GM12878 (cell line): ENCODE measurements around the gene CEP78. TPM values are rescaled to one million over a fixed set of nuclear protein-coding genes. Genes with fewer than 3 reads are reported as not detected.

Experiments used
- ATAC-seq: fragments of 200-7000 bp; cut with Tn5 transposase; 3 replicates; pipeline ENCODE4 v1.9.1; 2020; ENCODE audit warnings: mild to moderate bottlenecking, moderate library complexity
- BruUV-seq: library from RNA; stranded (reverse); fragments of 400-500 nt; replicated peaks from 2 replicates; lab custom pipeline; 2021; lab: Mats Ljungman, UMichigan
- CTCF ChIA-PET: fragments of 300-600 bp; sonication (Branson Sonifier 250); formaldehyde crosslinking; extraction: SDS; loops from one replicate; lab custom pipeline; 2021; ENCODE audit warnings: inconsistent platforms; lab: Yijun Ruan, JAX
- POLR2A ChIA-PET: fragments of 350-600 bp; formaldehyde crosslinking; extraction: SDS; loops from one replicate; lab custom pipeline; 2021; ENCODE audit warnings: inconsistent platforms; lab: Charles Lee
- RAD21 ChIA-PET: fragments of 300-600 bp; sonication (Branson Sonifier 250); formaldehyde crosslinking; loops from one replicate; lab custom pipeline; 2023; ENCODE audit warnings: antibody characterized with exemption; ENCODE audit not compliant: unreplicated experiment; lab: Charles Lee
- SMC1A ChIA-PET: fragments of 300-600 bp; sonication (Branson Sonifier 250); formaldehyde crosslinking; loops from one replicate; lab custom pipeline; 2023; ENCODE audit not compliant: unreplicated experiment, uncharacterized antibody; lab: Charles Lee
- DNase-seq: peaks from one replicate; pipeline ENCODE4 v3.0.0-alpha.2; 2011; ENCODE audit warnings: low read depth, low spot score
- FAIRE-seq: peaks from 3 replicates; lab custom pipeline; 2011; peaks lifted over from hg19 to GRCh38; lab: Jason Lieb, UNC
- H2AFZ ChIP-seq: 2 replicates; pipeline ENCODE4 v1.6.0; 2011; ENCODE audit warnings: low read depth, low read length, control low read depth; ENCODE audit not compliant: control insufficient read depth
- H3K27ac ChIP-seq: 2 replicates; pipeline ENCODE4 v1.5.1; 2011; ENCODE audit warnings: control low read depth; ENCODE audit not compliant: control insufficient read depth, insufficient read depth
- H3K27me3 ChIP-seq, 2 experiments: replicated peaks in 1 of 2; 2 replicates each; pipeline versions ENCODE4 v1.6.0 to v1.6.1; 2011; ENCODE audit warnings: low read length in 1 of 2; ENCODE audit not compliant: control insufficient read depth in 2 of 2, insufficient read depth in 2 of 2
- H3K36me3 ChIP-seq, 2 experiments: 2 replicates each; pipeline ENCODE4 v1.5.1; 2011; ENCODE audit warnings: low read length in 1 of 2; ENCODE audit not compliant: control insufficient read depth in 2 of 2, insufficient read depth in 2 of 2
- H3K4me1 ChIP-seq: 2 replicates; pipeline ENCODE4 v1.6.1; 2011; ENCODE audit warnings: mild to moderate bottlenecking, low read length, moderate library complexity, mixed read lengths; ENCODE audit not compliant: control insufficient read depth, insufficient read depth
- H3K4me2 ChIP-seq: 2 replicates; pipeline ENCODE4 v1.6.0; 2011; ENCODE audit warnings: control low read depth; ENCODE audit not compliant: control insufficient read depth, insufficient read depth
- H3K4me3 ChIP-seq: fragments of 200-600 bp; sonication (generic); 2 replicates; pipeline ENCODE4 v1.5.1; 2016
- H3K79me2 ChIP-seq: 2 replicates; pipeline ENCODE4 v1.6.0; 2011; ENCODE audit warnings: low read length; ENCODE audit not compliant: control insufficient read depth, insufficient read depth
- H3K9ac ChIP-seq: 2 replicates; pipeline ENCODE4 v1.8.0; 2011; ENCODE audit warnings: low read length, control low read depth, mixed read lengths; ENCODE audit not compliant: control insufficient read depth, insufficient read depth
- H3K9me3 ChIP-seq: replicated peaks from 3 replicates; pipeline ENCODE4 v1.5.1; 2011; ENCODE audit warnings: mild to moderate bottlenecking, low read length; ENCODE audit not compliant: control insufficient read depth, insufficient read depth
- H4K20me1 ChIP-seq: 2 replicates; pipeline ENCODE4 v1.6.0; 2011; ENCODE audit not compliant: control insufficient read depth, insufficient read depth
- ATF7 ChIP-seq: fragments of 450-650 bp; IDR thresholded peaks from 2 replicates; pipeline ENCODE4 v1.6.1; 2016; ENCODE audit warnings: low read depth, mild to moderate bottlenecking
- SMAD5 ChIP-seq: IDR thresholded peaks from 2 replicates; pipeline ENCODE4 v1.6.1; 2016; ENCODE audit warnings: antibody characterized with exemption, low read depth
- SP1 ChIP-seq: IDR thresholded peaks from one replicate; pipeline ENCODE4 v1.6.1; 2011; ENCODE audit warnings: low read depth, low read length
- WGBS: methylation state at CpG from one replicate; pipeline ENCODE4 v1.1.6; 2016; ENCODE audit warnings: low lambda C conversion rate; ENCODE audit not compliant: insufficient replicate concordance, insufficient coverage; ENCODE audit errors: missing lambda C conversion rate; 5-methylcytosine and 5-hydroxymethylcytosine counted together
- in situ Hi-C: fragments of 300-500 bp; cut with MboI; formaldehyde crosslinking; loops from 9 replicates; pipeline ENCODE4 v1.14.3; 2018; ENCODE audit warnings: mixed read lengths
- intact Hi-C: fragments of 100-400 bp; cut with micrococcal nuclease; formaldehyde crosslinking; loops from one replicate; pipeline ENCODE4 v1.14.2; 2022; ENCODE audit not compliant: unreplicated experiment
- polyA plus RNA-seq, 11 experiments: library from polyadenylated mRNA; depleted of rRNA in 4 of 11; unstranded in 6 of 11; stranded (reverse) in 5 of 11; fragments of >200 nt; fragmentation: Nextera tagmentation in 4 of 11; fragmentation: Illumina TruSeq in 1 of 11; extraction: Ambion mirVana in 4 of 11; extraction: Trizol in 1 of 11; gene quantifications; 1 replicate in 1 of 11; 2 replicates in 10 of 11; pipeline versions ENCODE4 v1.2.1 to v1.2.3, GENCODE V29; 2011 to 2016; ENCODE audit warnings: inconsistent platforms in 2 of 11, missing spikeins in 2 of 11, low read depth in 1 of 11
- total RNA-seq, 4 experiments: library from RNA; depleted of rRNA in 3 of 4; stranded (reverse); fragments of >200 nt in 3 of 4; fragmentation: Illumina TruSeq in 1 of 4; extraction: Trizol in 1 of 4; gene quantifications; 2 replicates each; pipeline versions ENCODE4 v1.2.1 to v1.2.3, GENCODE V29; 2013 to 2021
- TF ChIP-seq, protein P1 (sequence below), 3 experiments: IDR thresholded peaks in 2 of 3; conservative IDR thresholded peaks in 1 of 3; 2 replicates each; pipeline ENCODE4 v1.5.1; 2011; ENCODE audit warnings: low read depth in 3 of 3, low read length in 3 of 3, mild to moderate bottlenecking in 3 of 3, control low read depth in 2 of 3, moderate library complexity in 2 of 3, inconsistent platforms in 1 of 3, mixed read lengths in 1 of 3; ENCODE audit not compliant: control insufficient read depth in 2 of 3, insufficient read depth in 1 of 3; ENCODE audit errors: extremely low read depth in 1 of 3
- TF ChIP-seq, protein P2 (sequence below): fragments of 450-650 bp; IDR thresholded peaks from 2 replicates; pipeline ENCODE4 v1.6.1; 2018; ENCODE audit warnings: mild to moderate bottlenecking, low read depth, moderate library complexity; ENCODE audit not compliant: partially characterized antibody
- TF ChIP-seq, protein P3 (sequence below): fragments of 450-650 bp; IDR thresholded peaks from 2 replicates; pipeline ENCODE4 v1.6.1; 2017; ENCODE audit warnings: mild to moderate bottlenecking, moderate library complexity

CEP78 gene
- total and polyA plus RNA-seq, 10 of the 15 experiments (the other 5 are each of a cell fraction or from before 2014, with no cell fraction given): 4.1 to 44.9 (median 27.9) TPM

DNA sequence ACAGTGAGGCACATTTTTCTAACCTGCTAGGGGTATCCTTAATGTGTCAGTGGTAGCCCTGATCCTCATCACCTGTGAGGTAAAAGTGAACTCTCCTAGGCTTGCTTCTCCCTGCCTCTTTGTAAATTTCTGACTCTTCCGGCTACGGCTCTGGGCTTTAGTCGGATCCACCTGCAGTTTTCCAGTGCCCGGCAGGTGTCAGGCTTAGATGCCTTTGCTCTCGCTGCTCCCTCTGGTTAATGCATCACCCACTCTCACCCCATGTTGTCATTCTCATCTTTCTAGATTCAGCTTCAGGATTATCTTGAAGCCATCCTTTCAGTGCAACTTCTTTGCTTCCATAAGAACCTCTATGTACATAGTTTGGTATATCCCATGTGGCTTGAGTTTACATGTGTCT is 3.6 kb downstream of the CEP78 start:
- ChIA-PET POLR2A (no interaction called here), CTCF (interaction anchor here (0.8 to 1.8 kb wide), 7 partner anchors 8 to 521 kb away, joined by 3 to 11 read pairs (median 5); no protein-coding TSS in a partner anchor), SMC1A (interaction anchor here (0.9 to 1.4 kb wide), 3 partner anchors 10 to 37 kb away, joined by 3 to 4 read pairs (median 3); no protein-coding TSS in a partner anchor), RAD21 (interaction anchor here (1.0 kb wide), 1 partner anchor 129 kb away, joined by 4 read pairs; no protein-coding TSS in a partner anchor)
- Histone ChIP-seq H3K27ac (no peak overlapping the region), H2AFZ (peak overlapping the region; percentile 10; the same call in 1 of the 2 replicates), H3K9ac (no peak overlapping the region), H3K4me2 (peak overlapping the region; percentile 44), H3K4me3 (no peak overlapping the region), H3K36me3 (peaks cover 0 to 5% of the 10 kb centered on the region in 2 experiments; a peak in 2 of 4 replicates), H3K9me3 (no peaks in the 10 kb centered on the region), H3K4me1 (no peaks in the 10 kb centered on the region), H3K27me3 (no peaks in the 10 kb centered on the region), H3K79me2 (peaks cover 8% of the 10 kb centered on the region), H4K20me1 (no peaks in the 10 kb centered on the region)
- no TSS peak for BruUV-seq
- TF ChIP-seq, protein P1, sequence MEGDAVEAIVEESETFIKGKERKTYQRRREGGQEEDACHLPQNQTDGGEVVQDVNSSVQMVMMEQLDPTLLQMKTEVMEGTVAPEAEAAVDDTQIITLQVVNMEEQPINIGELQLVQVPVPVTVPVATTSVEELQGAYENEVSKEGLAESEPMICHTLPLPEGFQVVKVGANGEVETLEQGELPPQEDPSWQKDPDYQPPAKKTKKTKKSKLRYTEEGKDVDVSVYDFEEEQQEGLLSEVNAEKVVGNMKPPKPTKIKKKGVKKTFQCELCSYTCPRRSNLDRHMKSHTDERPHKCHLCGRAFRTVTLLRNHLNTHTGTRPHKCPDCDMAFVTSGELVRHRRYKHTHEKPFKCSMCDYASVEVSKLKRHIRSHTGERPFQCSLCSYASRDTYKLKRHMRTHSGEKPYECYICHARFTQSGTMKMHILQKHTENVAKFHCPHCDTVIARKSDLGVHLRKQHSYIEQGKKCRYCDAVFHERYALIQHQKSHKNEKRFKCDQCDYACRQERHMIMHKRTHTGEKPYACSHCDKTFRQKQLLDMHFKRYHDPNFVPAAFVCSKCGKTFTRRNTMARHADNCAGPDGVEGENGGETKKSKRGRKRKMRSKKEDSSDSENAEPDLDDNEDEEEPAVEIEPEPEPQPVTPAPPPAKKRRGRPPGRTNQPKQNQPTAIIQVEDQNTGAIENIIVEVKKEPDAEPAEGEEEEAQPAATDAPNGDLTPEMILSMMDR (IDR thresholded peaks at IDR 0.05 in 2 of 3, conservative IDR thresholded peaks at IDR 0.05 in 1 of 3; ENCODE audit: control insufficient read depth in 2 of 3, extremely low read depth in 1 of 3, insufficient read depth in 1 of 3, low read depth in 3 of 3, low read length in 3 of 3): peak; percentile 10 to 41 (median 37); a peak in 4 of 6 replicates
- TF ChIP-seq ATF7 (no peak), SMAD5 (no peak), SP1 (no peak)
- TF ChIP-seq, protein P2, sequence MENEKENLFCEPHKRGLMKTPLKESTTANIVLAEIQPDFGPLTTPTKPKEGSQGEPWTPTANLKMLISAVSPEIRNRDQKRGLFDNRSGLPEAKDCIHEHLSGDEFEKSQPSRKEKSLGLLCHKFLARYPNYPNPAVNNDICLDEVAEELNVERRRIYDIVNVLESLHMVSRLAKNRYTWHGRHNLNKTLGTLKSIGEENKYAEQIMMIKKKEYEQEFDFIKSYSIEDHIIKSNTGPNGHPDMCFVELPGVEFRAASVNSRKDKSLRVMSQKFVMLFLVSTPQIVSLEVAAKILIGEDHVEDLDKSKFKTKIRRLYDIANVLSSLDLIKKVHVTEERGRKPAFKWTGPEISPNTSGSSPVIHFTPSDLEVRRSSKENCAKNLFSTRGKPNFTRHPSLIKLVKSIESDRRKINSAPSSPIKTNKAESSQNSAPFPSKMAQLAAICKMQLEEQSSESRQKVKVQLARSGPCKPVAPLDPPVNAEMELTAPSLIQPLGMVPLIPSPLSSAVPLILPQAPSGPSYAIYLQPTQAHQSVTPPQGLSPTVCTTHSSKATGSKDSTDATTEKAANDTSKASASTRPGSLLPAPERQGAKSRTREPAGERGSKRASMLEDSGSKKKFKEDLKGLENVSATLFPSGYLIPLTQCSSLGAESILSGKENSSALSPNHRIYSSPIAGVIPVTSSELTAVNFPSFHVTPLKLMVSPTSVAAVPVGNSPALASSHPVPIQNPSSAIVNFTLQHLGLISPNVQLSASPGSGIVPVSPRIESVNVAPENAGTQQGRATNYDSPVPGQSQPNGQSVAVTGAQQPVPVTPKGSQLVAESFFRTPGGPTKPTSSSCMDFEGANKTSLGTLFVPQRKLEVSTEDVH: no peak
- TF ChIP-seq, protein P3, sequence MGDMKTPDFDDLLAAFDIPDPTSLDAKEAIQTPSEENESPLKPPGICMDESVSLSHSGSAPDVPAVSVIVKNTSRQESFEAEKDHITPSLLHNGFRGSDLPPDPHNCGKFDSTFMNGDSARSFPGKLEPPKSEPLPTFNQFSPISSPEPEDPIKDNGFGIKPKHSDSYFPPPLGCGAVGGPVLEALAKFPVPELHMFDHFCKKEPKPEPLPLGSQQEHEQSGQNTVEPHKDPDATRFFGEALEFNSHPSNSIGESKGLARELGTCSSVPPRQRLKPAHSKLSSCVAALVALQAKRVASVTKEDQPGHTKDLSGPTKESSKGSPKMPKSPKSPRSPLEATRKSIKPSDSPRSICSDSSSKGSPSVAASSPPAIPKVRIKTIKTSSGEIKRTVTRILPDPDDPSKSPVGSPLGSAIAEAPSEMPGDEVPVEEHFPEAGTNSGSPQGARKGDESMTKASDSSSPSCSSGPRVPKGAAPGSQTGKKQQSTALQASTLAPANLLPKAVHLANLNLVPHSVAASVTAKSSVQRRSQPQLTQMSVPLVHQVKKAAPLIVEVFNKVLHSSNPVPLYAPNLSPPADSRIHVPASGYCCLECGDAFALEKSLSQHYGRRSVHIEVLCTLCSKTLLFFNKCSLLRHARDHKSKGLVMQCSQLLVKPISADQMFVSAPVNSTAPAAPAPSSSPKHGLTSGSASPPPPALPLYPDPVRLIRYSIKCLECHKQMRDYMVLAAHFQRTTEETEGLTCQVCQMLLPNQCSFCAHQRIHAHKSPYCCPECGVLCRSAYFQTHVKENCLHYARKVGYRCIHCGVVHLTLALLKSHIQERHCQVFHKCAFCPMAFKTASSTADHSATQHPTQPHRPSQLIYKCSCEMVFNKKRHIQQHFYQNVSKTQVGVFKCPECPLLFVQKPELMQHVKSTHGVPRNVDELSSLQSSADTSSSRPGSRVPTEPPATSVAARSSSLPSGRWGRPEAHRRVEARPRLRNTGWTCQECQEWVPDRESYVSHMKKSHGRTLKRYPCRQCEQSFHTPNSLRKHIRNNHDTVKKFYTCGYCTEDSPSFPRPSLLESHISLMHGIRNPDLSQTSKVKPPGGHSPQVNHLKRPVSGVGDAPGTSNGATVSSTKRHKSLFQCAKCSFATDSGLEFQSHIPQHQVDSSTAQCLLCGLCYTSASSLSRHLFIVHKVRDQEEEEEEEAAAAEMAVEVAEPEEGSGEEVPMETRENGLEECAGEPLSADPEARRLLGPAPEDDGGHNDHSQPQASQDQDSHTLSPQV: no peak
- intact Hi-C loops: no loop called here
- FAIRE-seq (no peak), ATAC-seq (no peak), DNase-seq (no peak)
- 96% methylated on average over 5 of the region's 5 CpGs for WGBS
- in situ Hi-C loops: no loop called here
